Dedifferentiated amniotic fluid mesenchymal stem cell (primary cell): ENCODE data around the gene SLC5A11.
"Not testable (repeated sequence)": the region's sequence is repeated elsewhere in the genome, so short reads cannot be mapped to it uniquely, and the experiment has no call there.

Source experiments
- DNase-seq: peaks from one replicate; pipeline ENCODE4 v3.0.0-alpha.2; 2016; ENCODE audit errors: extremely low spot score

Gene SLC5A11, protein sequence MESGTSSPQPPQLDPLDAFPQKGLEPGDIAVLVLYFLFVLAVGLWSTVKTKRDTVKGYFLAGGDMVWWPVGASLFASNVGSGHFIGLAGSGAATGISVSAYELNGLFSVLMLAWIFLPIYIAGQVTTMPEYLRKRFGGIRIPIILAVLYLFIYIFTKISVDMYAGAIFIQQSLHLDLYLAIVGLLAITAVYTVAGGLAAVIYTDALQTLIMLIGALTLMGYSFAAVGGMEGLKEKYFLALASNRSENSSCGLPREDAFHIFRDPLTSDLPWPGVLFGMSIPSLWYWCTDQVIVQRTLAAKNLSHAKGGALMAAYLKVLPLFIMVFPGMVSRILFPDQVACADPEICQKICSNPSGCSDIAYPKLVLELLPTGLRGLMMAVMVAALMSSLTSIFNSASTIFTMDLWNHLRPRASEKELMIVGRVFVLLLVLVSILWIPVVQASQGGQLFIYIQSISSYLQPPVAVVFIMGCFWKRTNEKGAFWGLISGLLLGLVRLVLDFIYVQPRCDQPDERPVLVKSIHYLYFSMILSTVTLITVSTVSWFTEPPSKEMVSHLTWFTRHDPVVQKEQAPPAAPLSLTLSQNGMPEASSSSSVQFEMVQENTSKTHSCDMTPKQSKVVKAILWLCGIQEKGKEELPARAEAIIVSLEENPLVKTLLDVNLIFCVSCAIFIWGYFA

DNA sequence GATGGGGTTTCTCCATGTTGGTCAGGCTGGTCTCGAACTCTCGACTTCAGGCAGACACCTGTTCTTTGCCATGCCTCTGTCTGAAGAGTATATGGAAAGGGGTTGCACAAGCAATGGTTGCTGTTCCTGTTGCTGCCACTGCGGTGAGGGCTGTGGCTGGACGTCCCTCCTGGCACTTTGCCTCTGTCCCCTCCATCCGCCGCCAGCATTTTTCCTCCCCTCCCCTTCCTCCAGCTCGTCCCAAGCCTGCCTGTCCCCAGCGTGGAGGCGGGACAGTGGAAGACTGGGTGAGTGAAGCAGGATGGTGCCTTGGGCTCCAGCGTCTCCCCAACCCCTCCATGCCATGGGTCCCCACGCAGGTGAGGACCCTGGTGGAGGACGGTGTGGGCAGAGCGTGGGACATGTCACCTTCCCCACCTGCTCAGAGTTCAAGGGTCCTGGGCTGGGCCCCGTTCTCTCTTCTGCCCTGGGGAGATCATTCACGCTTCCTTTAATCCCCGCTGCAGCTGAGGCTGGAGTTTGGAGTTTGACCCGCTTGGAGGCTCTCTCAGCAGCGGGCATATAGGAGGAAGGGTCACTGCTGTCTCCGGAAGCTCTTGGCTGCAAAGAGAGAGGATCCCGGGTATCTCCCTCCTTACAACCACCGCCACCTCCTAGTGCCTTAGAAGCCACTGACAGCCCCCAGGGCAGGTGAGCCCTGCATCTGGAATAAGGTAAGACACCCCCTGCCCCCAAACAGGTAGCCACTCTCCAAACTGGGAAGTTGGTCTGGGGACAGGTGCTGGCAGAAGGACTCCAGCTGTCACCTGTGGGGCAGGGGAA lies at the start of gene SLC5A11:
Gene SLC5A11, plus strand, starts transcription at position 238 of the 822 bp plus-strand sequence. CDS start 12,681 bp downstream, outside the sequence.
- DNase-seq: no peak

DNA sequence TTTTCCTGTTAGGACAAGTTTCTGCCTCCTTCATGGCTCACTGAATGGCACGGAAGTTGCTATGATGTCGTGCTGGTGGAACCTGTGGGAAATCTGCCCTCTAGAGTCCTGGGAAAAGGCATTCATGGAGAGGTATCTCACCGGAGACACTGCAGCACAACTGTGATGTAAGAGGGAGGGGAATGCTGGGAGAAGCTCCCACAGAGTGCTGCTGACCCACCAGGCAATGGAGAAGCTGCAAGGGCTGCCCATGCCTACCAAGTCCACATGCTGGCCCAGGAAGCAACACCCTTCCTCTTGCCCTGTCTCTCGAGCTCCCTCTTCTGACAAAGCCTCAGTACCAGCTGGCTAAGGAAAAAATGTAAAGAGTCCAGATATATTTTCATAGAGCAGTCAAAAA lies 45.2 kb upstream of the SLC5A11 start:
- DNase-seq: no peak

DNA sequence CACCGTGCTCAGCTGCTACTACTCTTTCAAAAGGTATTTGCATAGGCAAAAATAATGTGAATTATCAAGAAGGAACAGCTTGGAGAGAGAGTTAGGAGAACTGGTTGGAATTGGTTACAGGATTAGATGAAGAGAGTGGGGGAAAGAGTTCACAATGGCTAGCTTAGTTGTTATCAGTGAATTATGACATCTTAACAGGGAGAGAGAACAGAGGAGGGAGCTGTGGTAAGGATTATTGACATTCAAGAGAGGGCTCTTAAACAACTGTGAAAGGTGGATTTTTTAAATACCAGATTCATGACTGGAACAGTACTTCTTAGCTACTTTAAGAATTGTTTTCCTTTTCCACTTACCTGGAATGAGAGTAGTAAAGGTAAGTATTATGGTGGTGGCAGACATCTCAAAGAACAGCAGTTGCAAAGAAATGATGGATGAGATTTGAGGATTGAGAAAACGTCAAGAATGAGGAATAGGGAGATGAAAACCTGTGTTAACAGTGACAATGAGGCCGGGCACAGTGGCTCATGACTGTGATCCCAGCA lies 43.9 kb upstream of the SLC5A11 start:
- DNase-seq: no peak

DNA sequence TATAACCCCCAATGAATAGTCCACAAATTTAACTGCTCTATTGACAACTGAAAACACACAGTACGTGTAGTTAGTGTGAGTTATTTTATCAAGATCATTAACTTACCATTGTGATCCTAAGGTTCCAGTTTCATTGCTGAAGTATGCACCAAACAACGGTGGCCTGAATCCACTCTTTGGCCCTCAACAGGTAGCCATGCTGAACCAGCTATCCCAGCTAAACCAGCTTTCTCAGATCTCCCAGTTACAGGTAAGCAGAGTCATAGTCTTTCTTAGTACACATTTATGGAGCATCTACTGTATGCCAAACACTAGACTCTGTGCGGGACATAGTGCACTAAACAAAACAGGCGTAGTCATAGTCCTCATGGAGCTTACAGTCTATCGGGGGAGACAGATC lies 40.3 kb upstream of the SLC5A11 start:
- no peak for DNase-seq

DNA sequence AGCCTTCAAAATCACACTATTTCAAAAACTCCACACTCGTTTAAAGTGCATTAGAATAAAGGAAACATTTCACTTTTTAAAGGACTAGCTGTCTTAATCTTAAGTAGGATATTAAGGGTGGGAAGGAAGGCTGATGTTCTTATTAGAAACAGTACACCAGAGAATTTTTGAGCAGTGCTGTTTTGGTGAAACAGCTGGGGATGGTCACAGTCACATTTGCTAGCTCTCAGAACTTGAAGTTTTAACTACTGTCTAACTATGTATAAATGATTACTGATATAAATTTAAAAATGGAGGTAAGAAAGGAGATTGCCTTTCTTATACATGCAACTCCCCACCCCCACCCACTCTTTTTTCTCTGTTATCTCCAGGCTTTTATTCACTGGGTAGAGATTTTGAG lies 38.5 kb upstream of the SLC5A11 start:
- DNase-seq: no peak

DNA sequence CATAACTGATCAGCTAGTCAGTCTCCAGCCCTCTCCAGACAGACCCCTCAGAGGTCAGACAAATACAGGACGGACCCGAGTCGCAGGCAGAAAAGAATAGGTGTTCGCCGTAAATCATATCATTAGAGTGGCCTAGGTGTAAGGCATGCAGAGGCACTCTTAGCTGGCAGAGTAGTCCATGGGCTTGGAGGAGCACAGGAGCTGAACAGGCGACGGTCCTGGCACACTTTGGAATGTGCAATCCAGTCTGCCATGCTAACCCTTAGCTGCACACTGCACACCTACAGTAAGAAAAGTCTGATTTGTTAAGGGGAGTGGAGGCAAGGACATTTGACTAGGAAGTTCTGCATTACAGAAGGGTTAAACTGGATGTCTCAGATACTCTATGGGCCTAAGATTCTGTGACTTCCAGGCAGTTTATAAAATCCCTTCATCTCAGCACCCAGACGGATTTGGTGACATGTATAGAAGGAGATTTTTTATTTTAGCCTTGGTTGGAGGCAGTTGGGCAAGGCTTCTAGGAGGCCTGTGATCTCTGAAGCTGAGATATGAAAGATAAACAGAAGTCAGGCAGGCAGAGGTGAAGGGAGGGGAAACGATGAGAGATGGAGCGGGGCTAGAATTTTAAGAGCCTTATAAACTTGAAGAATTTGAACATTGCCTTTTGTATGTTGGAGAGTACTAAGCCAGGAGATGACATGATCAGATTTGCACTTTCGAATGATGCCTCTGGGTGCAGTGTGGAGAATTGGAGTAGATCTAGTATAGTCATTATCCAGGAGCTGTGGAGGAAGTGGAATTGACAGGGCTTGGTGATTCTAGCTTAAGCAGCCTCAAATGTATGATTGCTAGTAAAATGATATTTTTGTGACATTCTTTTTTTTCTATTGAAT lies 34.6 kb upstream of the SLC5A11 start:
- DNase-seq: no peak

DNA sequence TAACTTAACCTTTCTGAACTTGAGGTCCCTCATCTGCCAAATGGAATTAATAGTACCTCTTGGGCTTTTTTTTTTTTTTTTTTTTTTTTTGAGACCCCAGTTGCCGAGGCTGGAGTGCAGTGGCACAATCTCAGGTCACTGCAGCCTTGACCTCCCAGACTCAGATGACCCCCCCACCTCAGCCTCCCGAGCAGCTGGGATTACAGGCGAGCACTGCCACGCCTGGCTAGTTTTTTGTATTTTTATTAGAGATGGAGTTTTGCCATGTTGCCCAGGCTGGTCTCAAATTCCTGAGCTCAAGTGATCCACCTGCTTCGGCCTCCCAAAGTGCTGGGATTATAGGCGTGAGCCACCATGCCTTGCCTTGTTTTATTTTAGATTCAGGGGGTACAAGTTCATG lies 33.0 kb upstream of the SLC5A11 start:
- not testable (repeated sequence) for DNase-seq

DNA sequence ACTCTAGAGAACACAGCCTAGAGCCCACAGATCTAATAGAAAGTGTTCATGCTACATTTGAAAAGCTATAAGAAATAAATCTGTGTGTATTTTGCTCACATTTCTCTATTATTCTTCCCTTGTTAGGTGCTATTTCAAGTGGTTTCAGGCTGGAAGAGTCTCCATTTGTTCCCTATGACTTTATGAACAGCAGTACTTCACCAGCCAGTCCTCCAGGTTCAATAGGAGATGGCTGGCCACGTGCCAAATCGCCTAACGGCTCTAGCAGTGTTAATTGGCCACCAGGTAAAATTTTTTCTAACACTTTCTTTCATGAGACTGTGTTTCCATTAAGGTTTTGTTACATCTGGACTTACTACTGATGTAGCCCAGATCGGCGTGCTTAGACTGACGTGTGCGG lies 30.7 kb upstream of the SLC5A11 start:
- DNase-seq: no peak

DNA sequence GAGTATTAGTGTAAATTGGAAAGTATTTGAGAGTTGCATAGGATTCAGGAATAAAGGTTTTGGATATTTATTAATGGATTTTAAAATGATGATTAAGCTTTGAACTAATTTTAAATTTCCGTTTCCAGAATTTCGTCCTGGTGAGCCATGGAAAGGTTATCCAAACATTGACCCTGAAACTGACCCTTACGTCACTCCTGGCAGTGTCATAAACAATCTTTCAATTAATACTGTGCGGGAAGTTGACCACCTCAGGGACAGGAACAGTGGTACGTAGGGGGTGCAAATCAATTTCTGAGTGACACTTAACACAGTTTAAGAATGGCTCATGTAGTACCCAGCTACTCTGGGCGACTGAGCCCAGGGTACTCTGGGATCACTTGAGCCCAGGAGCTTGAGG lies 29.1 kb upstream of the SLC5A11 start:
- no peak for DNase-seq

DNA sequence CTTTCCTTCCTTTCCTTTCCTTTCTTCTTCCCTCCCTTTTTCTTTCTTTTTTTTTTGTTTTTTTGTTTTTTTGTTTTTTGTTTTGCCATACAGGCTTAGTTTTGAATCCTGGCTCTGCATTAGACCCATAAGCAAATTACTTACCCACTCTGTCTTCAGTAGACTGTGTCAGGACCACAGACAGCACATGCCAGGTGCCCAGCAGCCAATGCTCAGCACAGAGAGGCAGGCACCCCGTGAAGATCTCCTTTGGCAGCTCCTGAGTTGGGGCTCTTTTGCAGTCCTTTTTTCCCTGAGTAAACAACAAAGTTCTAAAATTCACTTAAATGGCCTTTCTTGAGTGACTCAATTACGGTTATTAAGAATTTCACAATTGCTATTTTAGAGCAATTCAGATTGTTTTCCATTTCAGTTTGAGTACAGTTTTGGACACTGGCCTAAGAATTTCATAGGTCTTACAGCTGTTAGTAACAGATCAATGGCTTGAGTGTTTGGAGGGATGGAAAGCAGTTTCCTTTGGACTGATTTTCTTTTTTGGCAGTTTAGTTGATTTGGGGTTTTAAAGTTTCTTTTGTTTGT lies 26.2 kb upstream of the SLC5A11 start:
- DNase-seq: no peak

DNA sequence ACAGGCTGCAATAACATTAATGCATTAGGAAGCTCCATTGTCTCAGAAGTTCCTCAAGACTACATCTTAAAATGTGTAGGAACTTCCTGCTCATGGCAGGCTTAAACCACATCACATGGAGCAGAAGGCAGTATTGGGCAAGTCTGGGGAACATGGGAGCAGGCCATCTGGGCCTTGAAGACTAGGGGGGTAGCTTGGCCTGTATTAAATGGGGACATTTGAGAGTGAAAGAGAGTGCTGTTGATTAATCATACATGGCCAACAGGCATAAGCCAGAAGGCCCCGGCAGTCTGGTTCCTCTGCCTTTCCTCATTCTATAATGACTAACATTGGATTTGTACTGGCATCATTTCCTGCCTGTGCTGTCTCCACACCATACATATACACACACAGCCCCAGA lies 25.2 kb upstream of the SLC5A11 start:
- no peak for DNase-seq

DNA sequence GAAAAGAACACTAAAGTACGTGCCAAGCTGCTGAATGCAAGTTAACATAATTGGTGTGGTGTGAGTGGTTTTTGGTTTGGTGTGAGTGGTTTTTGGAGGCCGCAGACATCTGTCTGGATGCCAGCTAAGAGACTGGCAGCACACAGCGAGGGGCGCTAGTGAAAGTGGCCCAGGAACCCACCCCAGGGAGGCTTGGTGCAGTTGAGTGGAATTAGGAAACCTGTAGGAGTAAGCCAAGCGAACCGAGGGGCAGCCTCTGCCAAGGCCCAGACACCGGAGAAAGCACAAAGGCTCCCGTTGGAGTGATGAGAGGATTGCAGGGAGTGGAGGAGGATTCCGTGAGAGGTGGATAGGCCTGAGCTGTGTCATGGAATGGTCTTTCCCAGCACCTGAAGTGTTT lies 24.6 kb upstream of the SLC5A11 start:
- DNase-seq: no peak

DNA sequence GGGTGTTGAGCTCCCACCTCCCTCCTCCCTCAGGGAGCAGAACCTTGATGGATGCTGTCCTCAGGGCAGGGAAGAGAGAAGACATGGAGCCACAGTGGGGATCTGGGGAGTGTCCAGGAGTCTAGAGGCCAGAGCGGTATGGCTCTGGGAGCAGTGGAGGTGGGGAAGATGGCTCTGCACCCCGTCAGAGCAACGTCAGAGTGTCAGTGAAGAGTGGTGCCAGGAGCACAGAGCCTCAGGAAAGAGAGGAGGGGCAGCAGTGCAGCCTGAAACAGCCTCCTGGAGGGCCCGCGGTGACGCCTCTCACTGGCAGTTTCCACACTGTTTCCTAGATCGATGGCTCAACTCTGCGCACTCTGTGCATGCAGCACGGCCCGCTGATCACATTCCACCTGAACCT lies 23.2 kb upstream of the SLC5A11 start:
- DNase-seq: no peak

DNA sequence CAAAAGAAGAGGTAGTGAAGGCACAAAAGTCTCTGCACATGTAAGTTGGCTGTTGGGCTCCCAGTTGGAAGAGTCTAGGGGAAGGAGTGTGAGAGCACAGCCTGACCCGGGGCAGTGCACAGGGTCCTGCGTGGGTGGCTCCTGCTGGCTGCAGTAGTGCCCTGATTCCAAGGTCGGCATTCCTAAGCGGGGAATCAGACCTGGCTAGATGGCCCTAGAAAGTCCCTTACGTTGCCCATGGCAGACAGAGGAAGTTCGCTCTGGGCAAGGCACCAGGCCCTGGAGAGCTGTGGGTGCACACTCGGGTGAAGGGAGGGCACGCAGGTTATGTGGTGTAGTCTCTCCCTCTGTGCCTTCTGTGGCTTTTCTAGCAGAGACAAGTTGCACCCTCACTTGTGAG lies 22.8 kb upstream of the SLC5A11 start:
- no peak for DNase-seq

DNA sequence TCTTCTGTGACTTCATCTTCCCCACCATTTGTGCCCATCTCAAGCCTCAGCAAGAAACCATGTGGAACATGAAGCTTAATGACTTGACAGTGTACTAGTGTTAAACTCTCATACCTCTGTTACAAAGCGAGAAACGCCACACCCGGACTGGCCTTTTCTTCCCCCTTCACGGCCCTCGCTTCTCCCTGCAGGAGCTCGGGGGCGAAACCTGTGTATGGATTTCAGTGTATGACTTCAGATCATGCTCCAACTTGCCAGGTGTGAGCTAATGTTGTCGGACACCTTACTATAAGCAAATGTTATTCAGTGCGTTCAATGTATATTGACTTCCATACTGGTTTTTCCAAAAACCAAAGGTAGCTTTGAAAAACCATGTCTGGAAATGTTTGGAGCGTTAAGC lies 20.1 kb upstream of the SLC5A11 start:
- DNase-seq: no peak

DNA sequence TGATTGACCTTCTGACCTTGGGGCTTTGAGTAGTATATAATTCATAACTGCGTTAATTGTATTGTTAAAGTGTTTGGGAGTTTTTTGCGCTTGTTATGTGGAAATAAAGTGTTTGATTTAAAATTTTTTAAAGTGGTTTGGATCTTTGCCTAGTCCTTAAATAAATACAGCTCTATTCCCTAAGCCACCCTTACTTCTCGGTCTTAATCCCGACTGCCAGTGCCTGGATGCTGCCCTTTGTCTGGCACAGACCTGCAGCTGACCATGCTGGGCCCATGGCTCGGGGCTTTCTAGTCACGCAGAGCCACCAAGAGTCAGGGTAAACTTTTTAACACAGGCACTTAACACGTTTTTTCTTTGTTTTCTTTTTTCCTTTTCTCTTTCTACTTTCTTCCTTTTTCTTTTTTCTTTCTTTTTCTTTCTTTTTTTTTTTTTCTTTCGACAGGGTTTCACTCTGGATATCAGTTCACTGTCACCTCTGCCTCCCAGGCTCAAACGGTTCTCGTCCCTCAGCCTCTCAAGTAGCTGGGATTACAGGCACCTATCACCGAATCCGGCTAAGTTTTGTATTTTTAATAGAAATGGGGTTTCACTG lies 19.6 kb upstream of the SLC5A11 start:
- no peak for DNase-seq

DNA sequence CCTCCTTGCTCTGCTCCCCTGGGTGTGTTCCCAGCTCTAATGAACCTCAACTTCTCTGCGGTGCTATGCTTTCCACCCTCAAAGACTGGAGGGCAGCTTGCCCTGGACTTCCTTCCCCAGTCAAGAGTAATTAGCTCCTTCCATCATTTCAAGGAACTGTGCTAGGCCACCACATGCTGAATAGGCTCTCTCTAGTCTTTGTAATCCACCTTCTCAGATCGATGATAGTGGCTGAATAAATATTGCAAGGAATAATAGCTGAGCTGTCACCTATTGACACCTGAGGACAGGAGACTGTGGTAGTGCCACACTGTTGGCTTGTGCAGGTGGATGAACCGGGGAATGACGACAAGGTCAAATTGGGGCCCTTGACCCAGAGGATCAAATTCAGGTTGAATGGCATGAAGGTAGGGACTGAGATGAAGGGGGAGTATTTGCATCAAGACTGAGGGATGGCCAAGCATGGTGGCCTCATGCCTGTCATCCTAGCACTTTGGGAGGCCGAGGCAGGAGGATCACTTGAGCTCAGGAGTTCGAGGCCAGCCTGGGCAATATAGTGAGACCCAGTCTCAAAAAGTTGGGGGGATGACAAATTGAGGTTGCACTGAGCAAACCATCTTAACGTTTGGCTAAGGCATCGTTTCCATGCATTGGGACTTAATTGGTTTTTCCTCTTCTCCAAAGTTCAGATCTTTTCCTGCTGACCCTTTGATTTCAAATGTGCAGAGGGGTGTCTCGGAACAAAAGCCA lies 18.8 kb upstream of the SLC5A11 start:
- DNase-seq: no peak

DNA sequence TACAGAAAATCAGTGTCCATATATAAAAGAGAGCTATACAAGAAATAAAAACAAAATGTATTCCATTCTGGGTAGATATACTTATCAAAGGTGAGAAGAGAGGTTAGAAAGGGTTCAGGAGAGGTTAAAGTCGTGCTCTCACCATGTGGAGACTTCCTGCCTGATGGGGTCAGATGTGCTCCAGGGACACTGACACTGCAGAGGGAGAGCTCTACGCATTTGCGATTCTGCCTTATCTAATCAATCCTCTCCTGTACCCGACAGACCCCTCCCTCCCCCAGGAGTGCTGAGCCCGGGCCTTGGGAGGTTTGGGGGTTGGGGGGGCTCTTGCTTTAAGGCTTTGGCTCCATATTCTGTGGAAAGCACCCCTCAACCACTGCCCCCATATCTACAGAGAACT lies 16.6 kb upstream of the SLC5A11 start:
- no peak for DNase-seq

DNA sequence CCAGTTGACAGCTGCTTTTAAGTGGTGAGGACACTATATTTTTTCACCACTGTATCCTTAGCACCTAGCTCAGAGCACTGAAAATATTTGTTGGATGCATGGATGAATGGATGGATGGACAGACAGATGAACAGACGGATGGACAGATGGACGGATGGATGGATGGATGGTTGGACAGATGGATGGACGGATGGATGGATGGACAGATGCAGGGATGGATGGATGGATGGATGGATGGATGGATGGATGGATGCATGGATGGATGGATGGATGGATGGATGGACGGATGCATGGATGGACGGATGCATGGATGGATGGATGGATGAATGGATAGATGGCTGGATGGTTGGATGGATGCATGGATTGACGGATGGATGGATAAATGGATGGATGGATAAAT lies 12.4 kb upstream of the SLC5A11 start:
- no peak for DNase-seq
